Activated CD4-positive, alpha-beta T cell treated with anti-CD3 and anti-CD28 coated beads, Interleukin-2, Interleukin-6, amounts not matched to agents 100 ng/mL and 50 ng/mL, durations not matched to agents 16 hours and 8 hours (primary cell): ENCODE data around the gene TAF11L13.
"Not testable (repeated sequence)": the region's sequence is repeated elsewhere in the genome, so short reads cannot be mapped to it uniquely, and the experiment has no call there.

Source experiments
- DNase-seq: peaks from one replicate; pipeline ENCODE4 v3.0.0-alpha.2; 2020

TAF11L13 gene

GRCh38 chr5:17631788-17632187 is at the start of gene TAF11L13:
TAF11L13 (plus strand) TSS chr5:17632088.
- DNase-seq, result not testable (repeated sequence)

GRCh38 chr5:17585658-17586057 is 46.2 kb upstream of the TAF11L13 start, which contains the start of gene TAF11L7:
TAF11L7 (minus strand) TSS chr5:17585758.
- not testable (repeated sequence) for DNase-seq

GRCh38 chr5:17590860-17591259 is 41.0 kb upstream of the TAF11L13 start, which contains the start of gene TAF11L8:
TAF11L8 (minus strand) TSS chr5:17590960.
- DNase-seq, result not testable (repeated sequence)

- not testable (repeated sequence) for DNase-seq
Observed at GRCh38 chr5:17594255-17594654, 37.6 kb upstream of the TAF11L13 start, which contains the start of gene TAF11L9. TAF11L9 (minus strand) TSS chr5:17594394.

GRCh38 chr5:17597728-17598127 is 34.2 kb upstream of the TAF11L13 start, which contains the start of gene TAF11L10:
TAF11L10 (minus strand) TSS chr5:17597828.
- DNase-seq, result not testable (repeated sequence)

GRCh38 chr5:17603880-17604279 is 28.0 kb upstream of the TAF11L13 start, which contains the start of gene TAF11L11:
TAF11L11 (plus strand) TSS chr5:17604183.
- DNase-seq, result not testable (repeated sequence)

GRCh38 chr5:17604951-17605350 is 26.9 kb upstream of the TAF11L13 start:
- DNase-seq, result no peak

- DNase-seq, result not testable (repeated sequence)
Observed at GRCh38 chr5:17607461-17607860, 24.4 kb upstream of the TAF11L13 start.

- not testable (repeated sequence) for DNase-seq
Observed at GRCh38 chr5:17610092-17610491, 21.8 kb upstream of the TAF11L13 start, which contains the start of gene TAF11L12. TAF11L12 (plus strand) TSS chr5:17610392.

- no peak for DNase-seq
Observed at GRCh38 chr5:17614872-17615605, 16.8 kb upstream of the TAF11L13 start.

- no peak for DNase-seq
Observed at GRCh38 chr5:17619354-17619753, 12.5 kb upstream of the TAF11L13 start.

- no peak for DNase-seq
Observed at GRCh38 chr5:17620627-17621026, 11.3 kb upstream of the TAF11L13 start.

- no peak for DNase-seq
Observed at GRCh38 chr5:17625686-17626085, 6.2 kb upstream of the TAF11L13 start.

- no peak for DNase-seq
Observed at GRCh38 chr5:17634160-17634559, 2.3 kb downstream of the TAF11L13 start, which contains the start of gene TAF11L14. TAF11L14 (plus strand) TSS chr5:17634460.

GRCh38 chr5:17649232-17649631 is 17.3 kb downstream of the TAF11L13 start:
- not testable (repeated sequence) for DNase-seq

- DNase-seq, result not testable (repeated sequence)
Observed at GRCh38 chr5:17655201-17655759, 23.4 kb downstream of the TAF11L13 start.

- DNase-seq, result no peak
Observed at GRCh38 chr5:17655921-17656320, 24.0 kb downstream of the TAF11L13 start.

GRCh38 chr5:17663182-17663581 is 31.3 kb downstream of the TAF11L13 start:
- no peak for DNase-seq

- no peak for DNase-seq
Observed at GRCh38 chr5:17665836-17666235, 33.9 kb downstream of the TAF11L13 start.

- DNase-seq, result no peak
Observed at GRCh38 chr5:17666726-17667235, 34.9 kb downstream of the TAF11L13 start.

GRCh38 chr5:17670353-17670752 is 38.5 kb downstream of the TAF11L13 start:
- DNase-seq, result no peak

GRCh38 chr5:17678751-17679324 is 47.0 kb downstream of the TAF11L13 start:
- no peak for DNase-seq

GRCh38 chr5:17679597-17680203 is 47.8 kb downstream of the TAF11L13 start:
- no peak for DNase-seq
